K562 (cell line): ENCODE results near the gene UBR7.

ENCODE experiments used
- SETDB1 ChIP-seq: IDR thresholded peaks from one replicate; pipeline ENCODE4 v1.6.1; 2012; ENCODE audit warnings: low read length, control low read depth, inconsistent platforms
- ZNF133 ChIP-seq: fragments of 250-450 bp; sonication (Bioruptor Pico); IDR thresholded peaks from 2 replicates; pipeline ENCODE4 v1.4.0; 2020; ENCODE audit warnings: mild to moderate bottlenecking

DNA sequence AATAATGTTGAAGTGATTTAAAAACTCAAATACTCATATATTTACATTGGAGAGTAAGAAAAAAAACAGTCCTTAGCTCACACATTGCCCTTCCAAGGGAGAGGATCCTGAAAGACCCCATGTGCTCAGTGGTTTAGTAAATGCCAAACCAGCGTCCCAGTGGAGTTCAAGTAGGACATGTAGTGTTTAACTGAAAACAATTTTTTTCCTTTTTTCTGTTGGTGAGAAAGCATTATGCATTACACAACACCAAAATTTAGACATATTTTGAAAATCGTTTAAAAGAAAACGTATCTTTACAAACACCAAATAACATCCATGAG lies 33.6 kb downstream of the UBR7 start:
- TF ChIP-seq ZNF133 (no peak), SETDB1 (no peak)
